ENCODE measurements around the gene TMX2. TPM values are rescaled to one million over a fixed set of nuclear protein-coding genes. Genes with fewer than 3 reads are reported as not detected.
A peak's percentile ranks its signal among the peaks of the same experiment; 100 is the strongest.

Gene TMX2
- total RNA-seq, 1 experiment from 2014 or later = 91.3 TPM

- no peak overlapping the region for H2AK5ac ChIP-seq (ENCODE audit: insufficient read length, low read length)
- H2BK20ac ChIP-seq (ENCODE audit: low read depth, low read length, poor library complexity, severe bottlenecking) = no peak overlapping the region
- no peak overlapping the region for H2BK120ac ChIP-seq (ENCODE audit: low read depth, low read length, poor library complexity, severe bottlenecking)
- H3T11ph ChIP-seq (ENCODE audit: low read length) = no peak overlapping the region
- no peaks in the 10 kb centered on the region; the same call in 1 of the 2 replicates for H3K4me1 ChIP-seq (ENCODE audit: insufficient read depth, low read length)
- H4K5ac ChIP-seq (ENCODE audit: insufficient read length, low read depth, low read length) = no peak overlapping the region
- Mint-ChIP-seq H3K9me3 (0 out of 5 replicates have a peak, but pooled peaks cover 0 to 3% of the 10 kb centered on the region in 2 experiments), H3K36me3 (ENCODE audit: insufficient read depth in 1 of 3, low read depth in 3 of 3) (peaks cover 8 to 31% (median 21%) of the 10 kb centered on the region in 3 experiments; a peak in 6 of 7 replicates), H3K27me3 (ENCODE audit: low read depth) (no peaks in the 10 kb centered on the region), H3K4me1 (peaks cover 40 to 43% of the 10 kb centered on the region in 2 experiments), H3K4me3 (peak overlapping the region; percentile 93 to 96), H3K27ac (peak overlapping the region; percentile 22 to 95 (median 74); a peak in 4 of 7 replicates)
- peaks cover 52% of the 10 kb centered on the region for H3K79me2 ChIP-seq (ENCODE audit: insufficient read depth, low read length)
- H3K23ac ChIP-seq (ENCODE audit: insufficient read length, low read depth, low read length) = no peak overlapping the region
- H3K4me2 ChIP-seq (ENCODE audit: insufficient read depth, insufficient read length, low read length) = peak overlapping the region; percentile 92
- no peak for TF ChIP-seq CTCF (conservative IDR thresholded peaks at IDR 0.05)
- H4K91ac ChIP-seq (ENCODE audit: insufficient read length, low read depth, low read length) = no peak overlapping the region
- DNase-seq = no peak
- H3K14ac ChIP-seq (ENCODE audit: insufficient read depth, low read length) = no peak overlapping the region
- H3K9me3 ChIP-seq (ENCODE audit: control insufficient read depth, low read depth, low read length) = no peaks in the 10 kb centered on the region
- no peaks in the 10 kb centered on the region for H3K27me3 ChIP-seq (ENCODE audit: insufficient read depth, low read length)
- no peaks in the 10 kb centered on the region for H4K20me1 ChIP-seq (ENCODE audit: control insufficient read depth, insufficient read depth, insufficient read length)
- H3K79me1 ChIP-seq (ENCODE audit: insufficient read depth, low read depth, low read length, poor library complexity, severe bottlenecking) = peaks cover 3% of the 10 kb centered on the region
- H3K23me2 ChIP-seq (ENCODE audit: insufficient read length, low read depth, low read length, poor library complexity, severe bottlenecking) = peaks cover 7% of the 10 kb centered on the region
- H3K18ac ChIP-seq (ENCODE audit: insufficient read length, low read depth, low read length) = no peak overlapping the region
- no peak overlapping the region for H2BK15ac ChIP-seq (ENCODE audit: low read depth, low read length)
- no peak overlapping the region for H2AFZ ChIP-seq (ENCODE audit: low read length)
- H2BK5ac ChIP-seq (ENCODE audit: insufficient read length, low read length) = no peak overlapping the region
- no peak overlapping the region for H3K9ac ChIP-seq (ENCODE audit: extremely low read depth, insufficient read length, low read length)
- no peak overlapping the region for H2BK12ac ChIP-seq (ENCODE audit: insufficient read length, low read depth, low read length)
- H3K4ac ChIP-seq (ENCODE audit: low read depth, low read length) = no peak overlapping the region
- no peak overlapping the region for H3K56ac ChIP-seq (ENCODE audit: insufficient read length, low read depth, low read length)
- WGBS (ENCODE audit: extremely low coverage, insufficient read length, low lambda C conversion rate) = no CpG with 5 or more reads among the region's 2 CpGs
- no peak overlapping the region for H3K27ac ChIP-seq (ENCODE audit: insufficient read length, low read depth, low read length)
- no peak overlapping the region for H4K8ac ChIP-seq (replicated peaks; ENCODE audit: insufficient read length, low read depth, low read length)
Measured at GRCh38 chr11:57764566-57764965, 52.2 kb downstream of the TMX2 start.

Measured in H9 (cell line).